Hepatocyte (in vitro differentiated cells): ENCODE data around the gene GNG13. TPM values are rescaled to one million over a fixed set of nuclear protein-coding genes. Genes with fewer than 3 reads are reported as not detected.

ENCODE experiments used
- DNase-seq: peaks from one replicate; pipeline ENCODE4 v3.0.0-alpha.2; 2016; ENCODE audit warnings: low spot score
- H2AFZ ChIP-seq: fragments of 200-600 bp; sonication (generic); 2 replicates; pipeline ENCODE4 v1.6.0; 2016; ENCODE audit warnings: antibody characterized with exemption, mild to moderate bottlenecking
- H3K27ac ChIP-seq: fragments of 200-600 bp; sonication (generic); 2 replicates; pipeline ENCODE4 v1.5.1; 2016; ENCODE audit warnings: mild to moderate bottlenecking
- H3K27me3 ChIP-seq: fragments of 200-600 bp; sonication (generic); 2 replicates; pipeline ENCODE4 v1.6.1; 2016
- H3K36me3 ChIP-seq: fragments of 200-600 bp; sonication (generic); replicated peaks from 2 replicates; pipeline ENCODE4 v1.5.1; 2016; ENCODE audit warnings: low read depth; ENCODE audit not compliant: insufficient read depth
- H3K4me1 ChIP-seq: fragments of 200-600 bp; sonication (generic); 2 replicates; pipeline ENCODE4 v1.5.1; 2016; ENCODE audit warnings: mild to moderate bottlenecking, moderate library complexity; ENCODE audit not compliant: insufficient read depth
- H3K4me2 ChIP-seq: fragments of 200-600 bp; sonication (generic); 2 replicates; pipeline ENCODE4 v1.6.0; 2016
- H3K4me3 ChIP-seq: fragments of 200-600 bp; sonication (generic); 2 replicates; pipeline ENCODE4 v1.5.1; 2016; ENCODE audit warnings: mild to moderate bottlenecking
- H3K79me2 ChIP-seq: fragments of 200-600 bp; sonication (generic); 2 replicates; pipeline ENCODE4 v1.6.0; 2017; ENCODE audit warnings: mild to moderate bottlenecking
- H3K9me2 ChIP-seq: fragments of 200-600 bp; sonication (generic); replicated peaks from 2 replicates; pipeline ENCODE4 v1.6.0; 2017; ENCODE audit warnings: mild to moderate bottlenecking; ENCODE audit not compliant: insufficient read depth
- H3K9me3 ChIP-seq: fragments of 200-600 bp; sonication (generic); 2 replicates; pipeline ENCODE4 v1.5.1; 2016; ENCODE audit warnings: low read depth, mild to moderate bottlenecking
- H4K20me1 ChIP-seq: fragments of 200-600 bp; sonication (generic); 2 replicates; pipeline ENCODE4 v1.6.0; 2016; ENCODE audit warnings: mild to moderate bottlenecking; ENCODE audit not compliant: insufficient read depth, poor library complexity, severe bottlenecking
- CTCF ChIP-seq: fragments of 200-600 bp; sonication (generic); IDR thresholded peaks from 2 replicates; pipeline ENCODE4 v1.5.1; 2016; ENCODE audit warnings: antibody characterized with exemption, mild to moderate bottlenecking; ENCODE audit not compliant: poor library complexity
- EZH2 ChIP-seq: fragments of 200-600 bp; sonication (generic); IDR thresholded peaks from 2 replicates; pipeline ENCODE4 v1.6.1; 2016; ENCODE audit warnings: antibody characterized with exemption, mild to moderate bottlenecking, borderline replicate concordance
- EZH2phosphoT487 ChIP-seq: fragments of 200-600 bp; sonication (generic); IDR thresholded peaks from one replicate; pipeline ENCODE4 v1.6.1; 2018; ENCODE audit warnings: antibody characterized with exemption, mild to moderate bottlenecking, low read depth, moderate library complexity; ENCODE audit not compliant: unreplicated experiment, severe bottlenecking
- WGBS: methylation state at CpG from one replicate; pipeline ENCODE4 v1.1.6; 2016; ENCODE audit warnings: low lambda C conversion rate; ENCODE audit errors: missing lambda C conversion rate; 5-methylcytosine and 5-hydroxymethylcytosine counted together
- polyA plus RNA-seq: library from polyadenylated mRNA; unstranded; fragments of >200 nt; fragmentation: Nextera tagmentation; extraction: Ambion mirVana; gene quantifications from 2 replicates; pipeline ENCODE4 v1.2.1, GENCODE V29; 2016
- total RNA-seq: library from RNA; depleted of rRNA; stranded (reverse); fragments of >200 nt; gene quantifications from 2 replicates; pipeline ENCODE4 v1.2.3, GENCODE V29; 2014

Gene GNG13
- total and polyA plus RNA-seq, 2 experiments from 2014 or later = not detected

- TF ChIP-seq CTCF (no peak), EZH2 (no peak), EZH2phosphoT487 (no peak)
- Histone ChIP-seq H2AFZ (no peak overlapping the region), H3K9me3 (no peaks in the 10 kb centered on the region), H3K27ac (no peak overlapping the region), H3K9me2 (no peaks in the 10 kb centered on the region), H3K4me2 (no peak overlapping the region), H3K4me3 (no peak overlapping the region), H4K20me1 (no peaks in the 10 kb centered on the region), H3K36me3 (no peaks in the 10 kb centered on the region), H3K79me2 (no peaks in the 10 kb centered on the region), H3K4me1 (peaks cover 7% of the 10 kb centered on the region), H3K27me3 (no peaks in the 10 kb centered on the region)
- 98% methylated on average over 11 of the region's 22 CpGs for WGBS
- DNase-seq = no peak
Observed at GRCh38 chr16:824194-824593, 23.7 kb upstream of the GNG13 start.

GRCh38 chr16:822909-823297 lies 22.4 kb upstream of the GNG13 start:
- Histone ChIP-seq H2AFZ (no peak overlapping the region), H3K9me2 (no peaks in the 10 kb centered on the region), H3K36me3 (no peaks in the 10 kb centered on the region), H3K9me3 (no peaks in the 10 kb centered on the region), H3K79me2 (no peaks in the 10 kb centered on the region), H4K20me1 (no peaks in the 10 kb centered on the region), H3K4me3 (no peak overlapping the region), H3K4me2 (no peak overlapping the region), H3K4me1 (peaks cover 7% of the 10 kb centered on the region), H3K27me3 (no peaks in the 10 kb centered on the region), H3K27ac (no peak overlapping the region)
- TF ChIP-seq EZH2phosphoT487 = no peak
- no peak for TF ChIP-seq CTCF
- TF ChIP-seq EZH2 = no peak
- WGBS = 90% methylated on average over 9 of the region's 9 CpGs
- no peak for DNase-seq

- Histone ChIP-seq H3K9me3 (no peaks in the 10 kb centered on the region), H3K79me2 (no peaks in the 10 kb centered on the region), H4K20me1 (no peaks in the 10 kb centered on the region), H3K36me3 (no peaks in the 10 kb centered on the region), H3K27me3 (no peaks in the 10 kb centered on the region), H3K4me3 (no peak overlapping the region), H3K4me1 (peaks cover 7% of the 10 kb centered on the region), H2AFZ (no peak overlapping the region), H3K9me2 (no peaks in the 10 kb centered on the region), H3K4me2 (no peak overlapping the region), H3K27ac (no peak overlapping the region)
- no peak for TF ChIP-seq CTCF
- TF ChIP-seq EZH2phosphoT487 = no peak
- TF ChIP-seq EZH2 = no peak
- 92% methylated on average over 21 of the region's 21 CpGs for WGBS
- no peak for DNase-seq
Observed at GRCh38 chr16:822174-822908, 21.8 kb upstream of the GNG13 start.
